H1 (cell line): ENCODE data around the gene IL23A. TPM values are rescaled to one million over a fixed set of nuclear protein-coding genes. Genes with fewer than 3 reads are reported as not detected.

Experiments used
- CTCF ChIA-PET: fragments of 300-600 bp; sonication (Branson Sonifier 250); formaldehyde crosslinking; loops from one replicate; lab custom pipeline; 2021; ENCODE audit not compliant: partially characterized antibody; lab: Charles Lee
- POLR2A ChIA-PET: fragments of 300-600 bp; sonication (Branson Sonifier 250); formaldehyde crosslinking; loops from one replicate; lab custom pipeline; 2021; ENCODE audit warnings: inconsistent platforms; ENCODE audit not compliant: partially characterized antibody; lab: Charles Lee
- DNase-seq, 2 experiments: peaks; one replicate each; pipeline versions ENCODE4 v3.0.0 to v3.0.0-alpha.2; 2010 to 2022; ENCODE audit warnings: low spot score in 2 of 2, low read depth in 1 of 2, mixed read lengths in 1 of 2
- FAIRE-seq: peaks from 2 replicates; lab custom pipeline; 2011; peaks lifted over from hg19 to GRCh38; lab: Jason Lieb, UNC
- H2AFZ ChIP-seq: 2 replicates; pipeline ENCODE4 v1.8.1; 2012; ENCODE audit warnings: low read length, inconsistent platforms
- H2AK5ac ChIP-seq: 2 replicates; pipeline ENCODE4 v1.6.1; 2013; ENCODE audit warnings: low read depth, low read length
- H2BK120ac ChIP-seq: replicated peaks from 2 replicates; pipeline ENCODE3; 2013; ENCODE audit warnings: low read depth, low read length, inconsistent platforms
- H2BK12ac ChIP-seq: 2 replicates; pipeline ENCODE4 v1.6.1; 2013; ENCODE audit warnings: low read depth, low read length
- H2BK15ac ChIP-seq: 2 replicates; pipeline ENCODE4 v1.6.1; 2013; ENCODE audit warnings: low read length
- H2BK20ac ChIP-seq: 2 replicates; pipeline ENCODE4 v1.6.1; 2013; ENCODE audit warnings: low read length
- H2BK5ac ChIP-seq: 2 replicates; pipeline ENCODE4 v1.6.1; 2013; ENCODE audit warnings: low read depth, low read length
- H3K14ac ChIP-seq: 2 replicates; pipeline ENCODE4 v1.6.1; 2013; ENCODE audit warnings: inconsistent platforms; ENCODE audit not compliant: insufficient read length
- H3K18ac ChIP-seq: 2 replicates; pipeline ENCODE4 v1.6.1; 2013; ENCODE audit warnings: low read length; ENCODE audit errors: extremely low read depth
- H3K23ac ChIP-seq: 2 replicates; pipeline ENCODE4 v1.6.1; 2013; ENCODE audit warnings: inconsistent platforms; ENCODE audit not compliant: insufficient read length
- H3K23me2 ChIP-seq: 2 replicates; pipeline ENCODE4 v1.6.1; 2013; ENCODE audit warnings: low read depth, low read length
- H3K27ac ChIP-seq: 2 replicates; pipeline ENCODE4 v1.6.1; 2011; ENCODE audit warnings: low read depth, low read length, inconsistent platforms
- H3K27me3 ChIP-seq, 4 experiments: replicated peaks in 1 of 4; 1 replicate in 1 of 4; 2 replicates in 3 of 4; pipeline versions ENCODE4 v1.6.1 to v1.8.1; 2011 to 2013; ENCODE audit warnings: low read length in 3 of 4, mild to moderate bottlenecking in 3 of 4, inconsistent platforms in 2 of 4, mixed read lengths in 2 of 4, moderate library complexity in 1 of 4; ENCODE audit not compliant: control insufficient read depth in 3 of 4, insufficient read depth in 3 of 4; ENCODE audit errors: extremely low read depth in 1 of 4
- H3K36me3 ChIP-seq, 4 experiments: 2 replicates each; pipeline versions ENCODE4 v1.6.1 to v1.8.1; 2011 to 2013; ENCODE audit warnings: mild to moderate bottlenecking in 4 of 4, low read length in 3 of 4, moderate library complexity in 2 of 4, control low read depth in 1 of 4, inconsistent platforms in 1 of 4; ENCODE audit not compliant: insufficient read depth in 4 of 4, control insufficient read depth in 2 of 4
- H3K4ac ChIP-seq: replicated peaks from 2 replicates; pipeline ENCODE3; 2013; ENCODE audit warnings: low read length, low read depth, mixed read lengths, inconsistent platforms; ENCODE audit not compliant: insufficient read length
- H3K4me1 ChIP-seq, 4 experiments: replicated peaks in 1 of 4; 1 replicate in 1 of 4; 2 replicates in 3 of 4; pipeline versions ENCODE4 v1.6.1 to v1.8.1; 2011 to 2013; ENCODE audit warnings: low read length in 3 of 4, inconsistent platforms in 2 of 4, mixed read lengths in 1 of 4; ENCODE audit not compliant: insufficient read depth in 4 of 4, control insufficient read depth in 3 of 4
- H3K4me2 ChIP-seq, 2 experiments: 2 replicates each; pipeline versions ENCODE4 v1.6.1 to v1.8.1; 2011 to 2013; ENCODE audit warnings: low read depth in 2 of 2, low read length in 2 of 2, control low read depth in 1 of 2, inconsistent platforms in 1 of 2, mild to moderate bottlenecking in 1 of 2; ENCODE audit not compliant: insufficient read depth in 1 of 2
- H3K4me3 ChIP-seq, 4 experiments: fragments of 200-600, 300-600 bp in 1 of 4; sonication (generic), shearing (Covaris generic), sonication (Bioruptor Twin) in 1 of 4; 2 replicates each; pipeline versions ENCODE4 v1.5.1 to v1.8.1; 2011 to 2016; ENCODE audit warnings: low read length in 4 of 4, low read depth in 3 of 4, control low read depth in 2 of 4, inconsistent platforms in 2 of 4, mild to moderate bottlenecking in 2 of 4, mixed read lengths in 1 of 4, moderate library complexity in 1 of 4; ENCODE audit not compliant: insufficient read depth in 2 of 4; ENCODE audit errors: extremely low read depth in 1 of 4
- H3K56ac ChIP-seq: replicated peaks from 2 replicates; pipeline ENCODE3; 2013; ENCODE audit warnings: low read depth, mild to moderate bottlenecking, mixed read lengths, low read length, inconsistent platforms; ENCODE audit not compliant: insufficient read length
- H3K79me1 ChIP-seq: 2 replicates; pipeline ENCODE4 v1.6.1; 2013; ENCODE audit warnings: low read depth, low read length, control low read depth
- H3K79me2 ChIP-seq, 2 experiments: 2 replicates each; pipeline versions ENCODE4 v1.6.1 to v1.8.1; 2012 to 2013; ENCODE audit warnings: low read length in 2 of 2, mild to moderate bottlenecking in 2 of 2, inconsistent platforms in 1 of 2; ENCODE audit not compliant: insufficient read depth in 2 of 2, control insufficient read depth in 1 of 2
- H3K9ac ChIP-seq, 4 experiments: replicated peaks in 1 of 4; 1 replicate in 1 of 4; 2 replicates in 3 of 4; pipeline versions ENCODE4 v1.6.1 to v1.8.1; 2011 to 2013; ENCODE audit warnings: low read depth in 3 of 4, low read length in 3 of 4, control low read depth in 2 of 4, mild to moderate bottlenecking in 2 of 4, moderate library complexity in 2 of 4, inconsistent platforms in 1 of 4; ENCODE audit errors: extremely low read depth in 1 of 4
- H3K9me3 ChIP-seq, 2 experiments: 2 replicates each; pipeline versions ENCODE4 v1.6.1 to v1.8.1; 2012 to 2013; ENCODE audit warnings: mild to moderate bottlenecking in 2 of 2, moderate library complexity in 2 of 2, control low read depth in 1 of 2, inconsistent platforms in 1 of 2, low read depth in 1 of 2, low read length in 1 of 2, mixed read lengths in 1 of 2; ENCODE audit not compliant: insufficient read depth in 2 of 2
- H4K20me1 ChIP-seq, 2 experiments: replicated peaks in 1 of 2; 2 replicates each; pipeline versions ENCODE3 to v1.8.1; 2011 to 2013; ENCODE audit warnings: inconsistent platforms in 2 of 2, low read length in 2 of 2, mild to moderate bottlenecking in 1 of 2; ENCODE audit not compliant: insufficient read depth in 2 of 2, control insufficient read depth in 1 of 2
- H4K5ac ChIP-seq: 2 replicates; pipeline ENCODE4 v1.6.1; 2013; ENCODE audit warnings: low read length, low read depth, mixed read lengths, inconsistent platforms; ENCODE audit not compliant: insufficient read length
- H4K8ac ChIP-seq: 2 replicates; pipeline ENCODE4 v1.8.0; 2013; ENCODE audit warnings: mild to moderate bottlenecking, moderate library complexity, low read length, inconsistent platforms; ENCODE audit not compliant: insufficient read depth; ENCODE audit errors: extremely low read depth
- H4K91ac ChIP-seq: replicated peaks from 2 replicates; pipeline ENCODE3; 2013; ENCODE audit warnings: low read length, mixed read lengths, inconsistent platforms; ENCODE audit not compliant: insufficient read length
- GABPA ChIP-seq: IDR thresholded peaks from 2 replicates; pipeline ENCODE4 v1.6.1; 2011; ENCODE audit warnings: mild to moderate bottlenecking, low read length, moderate library complexity, borderline replicate concordance; ENCODE audit not compliant: insufficient read depth
- HDAC6 ChIP-seq: IDR thresholded peaks from one replicate; pipeline ENCODE4 v1.7.1; 2012; ENCODE audit warnings: low read depth, mild to moderate bottlenecking, inconsistent platforms, low read length, moderate library complexity
- POLR2AphosphoS5 ChIP-seq: IDR thresholded peaks from 2 replicates; pipeline ENCODE4 v1.6.1; 2011; ENCODE audit warnings: low read depth, low read length
- RNF2 ChIP-seq: fragments of 200-900, 300-1000 bp; sonication (generic); IDR thresholded peaks from 2 replicates; pipeline ENCODE4 v1.7.1; 2016; ENCODE audit warnings: borderline replicate concordance, low read depth, mild to moderate bottlenecking, antibody characterized with exemption, low read length; ENCODE audit not compliant: poor library complexity, severe bottlenecking; ENCODE audit errors: missing control alignments
- TBP ChIP-seq: IDR thresholded peaks from 2 replicates; pipeline ENCODE4 v1.6.1; 2011; ENCODE audit warnings: low read depth, low read length, improper control_type of control experiment
- WGBS, 2 experiments: shearing (Covaris generic) in 1 of 2; methylation state at CpG; one replicate each; pipeline versions ENCODE4 v1.1.6 to v1.1.7; 2013 to 2015; ENCODE audit warnings: low lambda C conversion rate in 2 of 2, mixed read lengths in 2 of 2, inconsistent platforms in 1 of 2, low coverage in 1 of 2, missing lambda C conversion rate in 1 of 2; ENCODE audit not compliant: insufficient replicate concordance in 2 of 2, insufficient coverage in 1 of 2, insufficient read length in 1 of 2; ENCODE audit errors: extremely low coverage in 1 of 2, missing lambda C conversion rate in 1 of 2; 5-methylcytosine and 5-hydroxymethylcytosine counted together
- polyA plus RNA-seq, 7 experiments: library from polyadenylated mRNA; depleted of rRNA in 3 of 7; stranded (reverse) in 5 of 7; unstranded in 2 of 7; fragments of >200 nt in 5 of 7; fragments of 200-250 nt in 2 of 7; gene quantifications; 1 replicate in 5 of 7; 2 replicates in 1 of 7; 4 replicates in 1 of 7; pipeline versions ENCODE4 v1.2.1 to v1.2.3, GENCODE V29; 2011 to 2013; ENCODE audit warnings: missing spikeins in 2 of 7, mixed read lengths in 2 of 7
- total RNA-seq: library from RNA; stranded (reverse); fragmentation: NEBNext Ultra II Directional; extraction: Animal tissue kit (Norgen Biotek cat#: 25700); gene quantifications from 2 replicates; pipeline ENCODE4 v1.2.1, GENCODE V29; 2021

The IL23A gene
- total and polyA plus RNA-seq, 2 of the 8 experiments (the other 6 are each of a cell fraction or from before 2014, with no cell fraction given): 2.3 to 3.6 TPM

DNA sequence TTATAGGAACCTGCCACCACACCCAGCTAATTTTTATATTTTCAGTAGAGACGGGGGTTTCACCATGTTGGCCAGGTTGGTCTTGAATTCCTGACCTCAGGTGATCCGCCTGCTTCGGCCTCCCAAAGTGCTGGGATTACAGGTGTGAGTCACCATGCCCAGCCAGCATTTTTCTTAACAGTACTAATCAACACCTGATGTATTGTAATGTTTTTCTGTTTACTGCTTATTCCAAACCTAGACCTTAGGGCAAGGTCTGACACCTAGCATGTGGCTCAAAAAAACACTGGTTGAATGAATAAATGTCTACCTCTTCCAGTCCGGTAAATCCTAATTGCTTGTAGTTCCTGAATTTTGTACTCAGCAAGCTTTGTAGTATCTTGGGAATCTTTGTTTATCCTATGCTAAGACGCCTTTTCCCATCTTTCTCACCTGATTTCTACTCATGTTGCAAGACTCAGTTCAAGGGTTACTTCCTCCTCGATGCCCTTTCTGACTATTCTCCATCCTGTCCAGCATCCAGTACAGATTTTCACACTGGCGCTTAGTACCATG is 7.7 kb upstream of the IL23A start:
- Histone ChIP-seq H3K27ac (no peak overlapping the region), H2AK5ac (no peak overlapping the region), H4K20me1 (no peaks in the 10 kb centered on the region), H2BK12ac (no peak overlapping the region), H3K4ac (no peak overlapping the region), H3K79me2 (no peaks in the 10 kb centered on the region), H4K91ac (no peak overlapping the region), H3K4me2 (no peak overlapping the region), H4K5ac (no peak overlapping the region), H3K9ac (no peak overlapping the region), H2BK20ac (no peak overlapping the region), H2BK120ac (no peak overlapping the region), H3K4me3 (no peak overlapping the region), H2AFZ (no peak overlapping the region), H4K8ac (no peak overlapping the region), H3K14ac (no peak overlapping the region), H3K23ac (no peak overlapping the region), H2BK15ac (no peak overlapping the region), H3K56ac (no peak overlapping the region), H2BK5ac (no peak overlapping the region), H3K79me1 (no peaks in the 10 kb centered on the region), H3K4me1 (peaks cover 0 to 10% (median 5%) of the 10 kb centered on the region in 4 experiments; a peak in 6 of 7 replicates), H3K9me3 (no peaks in the 10 kb centered on the region), H3K18ac (no peak overlapping the region), H3K36me3 (peaks cover 0 to 2% (median 0%) of the 10 kb centered on the region in 4 experiments; a peak in 1 of 8 replicates), H3K27me3 (no peaks in the 10 kb centered on the region), H3K23me2 (peaks cover 7% of the 10 kb centered on the region; the same call in 1 of the 2 replicates)
- WGBS, 2 experiments: 85% methylated on average over 7 of the region's 7 CpGs; no CpG with 5 or more reads in 1 of the 2 experiments
- DNase-seq (no peak), FAIRE-seq (no peak)
- POLR2A ChIA-PET: interaction anchor here (0.9 to 1.1 kb wide), 2 partner anchors 9 to 15 kb away, joined by 3 read pairs; partner anchors contain the start of gene CNPY2
- CTCF ChIA-PET: interaction anchor here (0.6 to 7.2 kb wide), 5 partner anchors 14 to 1218 kb away, joined by 3 to 38 read pairs (median 3); partner anchors contain the start of genes CNPY2 and RNF41
- no peak for TF ChIP-seq HDAC6
- no peak for TF ChIP-seq TBP
- TF ChIP-seq GABPA: no peak
- TF ChIP-seq RNF2: no peak
- TF ChIP-seq POLR2AphosphoS5: no peak
